ENCODE data around the gene PRPF31.

GRCh38 chr19:54159352-54160181 is 44.0 kb downstream of the PRPF31 start, which contains the start of gene LENG1:
- no peak for TF ChIP-seq EP300 (IDR thresholded peaks at IDR 0.05; ENCODE audit: low read depth)
- TF ChIP-seq, protein P1, sequence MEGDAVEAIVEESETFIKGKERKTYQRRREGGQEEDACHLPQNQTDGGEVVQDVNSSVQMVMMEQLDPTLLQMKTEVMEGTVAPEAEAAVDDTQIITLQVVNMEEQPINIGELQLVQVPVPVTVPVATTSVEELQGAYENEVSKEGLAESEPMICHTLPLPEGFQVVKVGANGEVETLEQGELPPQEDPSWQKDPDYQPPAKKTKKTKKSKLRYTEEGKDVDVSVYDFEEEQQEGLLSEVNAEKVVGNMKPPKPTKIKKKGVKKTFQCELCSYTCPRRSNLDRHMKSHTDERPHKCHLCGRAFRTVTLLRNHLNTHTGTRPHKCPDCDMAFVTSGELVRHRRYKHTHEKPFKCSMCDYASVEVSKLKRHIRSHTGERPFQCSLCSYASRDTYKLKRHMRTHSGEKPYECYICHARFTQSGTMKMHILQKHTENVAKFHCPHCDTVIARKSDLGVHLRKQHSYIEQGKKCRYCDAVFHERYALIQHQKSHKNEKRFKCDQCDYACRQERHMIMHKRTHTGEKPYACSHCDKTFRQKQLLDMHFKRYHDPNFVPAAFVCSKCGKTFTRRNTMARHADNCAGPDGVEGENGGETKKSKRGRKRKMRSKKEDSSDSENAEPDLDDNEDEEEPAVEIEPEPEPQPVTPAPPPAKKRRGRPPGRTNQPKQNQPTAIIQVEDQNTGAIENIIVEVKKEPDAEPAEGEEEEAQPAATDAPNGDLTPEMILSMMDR (IDR thresholded peaks at IDR 0.05) = peak in 3 of 5 experiments; percentile 21 to 49 (median 26)
- TF ChIP-seq POLR2A (IDR thresholded peaks at IDR 0.05) = peak; percentile 76
